K562 (cell line): ENCODE results near the gene KASH5. TPM values are rescaled to one million over a fixed set of nuclear protein-coding genes. Genes with fewer than 3 reads are reported as not detected.

Source experiments
- ATAC-seq: fragments of 200-7000 bp; cut with Tn5 transposase; 3 replicates; pipeline ENCODE4 v1.9.1; 2020; ENCODE audit warnings: moderate library complexity
- BruUV-seq: library from RNA; stranded (reverse); fragments of 400-500 nt; replicated peaks from 2 replicates; lab custom pipeline; 2021; lab: Mats Ljungman, UMichigan
- CTCF ChIA-PET: fragments of 300-600 bp; formaldehyde crosslinking; extraction: SDS; loops from one replicate; lab custom pipeline; 2021; ENCODE audit warnings: low intra/inter-chr PET ratio; lab: Yijun Ruan, JAX
- POLR2A ChIA-PET: fragments of 300-600, 350-650 bp; sonication (Branson Sonifier 250); formaldehyde crosslinking; extraction: SDS; loops from one replicate; lab custom pipeline; 2021; ENCODE audit warnings: antibody characterized with exemption, inconsistent platforms; lab: Yijun Ruan, JAX
- DNase-seq, 4 experiments: peaks; one replicate each; pipeline versions ENCODE4 v3.0.0 to v3.0.0-alpha.2; 2011 to 2018; ENCODE audit warnings: low spot score in 3 of 4, mixed read lengths in 3 of 4; ENCODE audit errors: extremely low read depth in 1 of 4
- FAIRE-seq: peaks from 2 replicates; lab custom pipeline; 2011; peaks lifted over from hg19 to GRCh38; lab: Jason Lieb, UNC
- H2AFZ ChIP-seq: 2 replicates; pipeline ENCODE4 v1.6.0; 2011; ENCODE audit warnings: low read depth, low read length, control low read depth, inconsistent platforms
- H3K27ac ChIP-seq: fragments of 200-600 bp; 3 replicates; pipeline ENCODE4 v1.8.0; 2011; ENCODE audit warnings: low read depth, mild to moderate bottlenecking, control low read depth, inconsistent platforms, low read length, moderate library complexity, mixed read lengths; ENCODE audit errors: extremely low read depth
- H3K27me3 ChIP-seq, 2 experiments: fragments of 300-600 bp in 1 of 2; 2 replicates in 1 of 2; 3 replicates in 1 of 2; pipeline versions ENCODE4 v1.6.0 to v1.8.0; 2011; ENCODE audit warnings: inconsistent platforms in 2 of 2, low read length in 2 of 2, mild to moderate bottlenecking in 1 of 2, mixed read lengths in 1 of 2, moderate library complexity in 1 of 2; ENCODE audit not compliant: control insufficient read depth in 2 of 2, insufficient read depth in 2 of 2
- H3K36me3 ChIP-seq: fragments of 300-600 bp; 3 replicates; pipeline ENCODE4 v1.8.0; 2011; ENCODE audit warnings: mild to moderate bottlenecking, low read length, inconsistent platforms; ENCODE audit not compliant: control insufficient read depth, insufficient read depth
- H3K4me1 ChIP-seq, 2 experiments: fragments of 200-600 bp in 1 of 2; replicated peaks in 1 of 2; 2 replicates in 1 of 2; 3 replicates in 1 of 2; pipeline versions ENCODE4 v1.5.1 to v1.8.0; 2011; ENCODE audit warnings: inconsistent platforms in 2 of 2, low read length in 2 of 2, mild to moderate bottlenecking in 1 of 2, mixed read lengths in 1 of 2, moderate library complexity in 1 of 2; ENCODE audit not compliant: control insufficient read depth in 2 of 2, insufficient read depth in 2 of 2
- H3K4me2 ChIP-seq: 2 replicates; pipeline ENCODE4 v1.6.1; 2011; ENCODE audit warnings: low read length, control low read depth, inconsistent platforms, mixed read lengths; ENCODE audit not compliant: insufficient read depth
- H3K4me3 ChIP-seq: fragments of 200-600 bp; sonication (generic), shearing (Covaris generic); 2 replicates; pipeline ENCODE4 v1.5.1; 2016; ENCODE audit warnings: control low read depth, inconsistent platforms
- H3K79me2 ChIP-seq: fragments of 200-600 bp; 3 replicates; pipeline ENCODE4 v1.8.0; 2011; ENCODE audit warnings: low read length, inconsistent platforms; ENCODE audit not compliant: control insufficient read depth, insufficient read depth
- H3K9ac ChIP-seq, 2 experiments: 2 replicates each; pipeline versions ENCODE4 v1.6.0 to v1.6.1; 2011; ENCODE audit warnings: low read depth in 2 of 2, low read length in 2 of 2, control low read depth in 1 of 2, inconsistent platforms in 1 of 2, mild to moderate bottlenecking in 1 of 2, mixed read lengths in 1 of 2; ENCODE audit not compliant: insufficient read depth in 1 of 2
- H3K9me1 ChIP-seq: one replicate; pipeline ENCODE4 v1.6.0; 2011; ENCODE audit warnings: inconsistent platforms, mild to moderate bottlenecking, low read length, moderate library complexity; ENCODE audit not compliant: control insufficient read depth, insufficient read depth
- H3K9me3 ChIP-seq: replicated peaks from 2 replicates; pipeline ENCODE4 v1.5.1; 2011; ENCODE audit warnings: low read depth, low read length, inconsistent platforms; ENCODE audit not compliant: control insufficient read depth, insufficient read depth
- H4K20me1 ChIP-seq: replicated peaks from 2 replicates; pipeline ENCODE4 v1.6.1; 2011; ENCODE audit warnings: low read length, inconsistent platforms, mixed read lengths; ENCODE audit not compliant: control insufficient read depth, insufficient read depth
- CBX1 ChIP-seq: sonication (generic); IDR thresholded peaks from 2 replicates; pipeline ENCODE4 v1.6.1; 2016; ENCODE audit warnings: antibody characterized with exemption, low read depth, mild to moderate bottlenecking
- GABPB1 ChIP-seq: sonication (generic); formaldehyde crosslinking; IDR thresholded peaks from 2 replicates; pipeline ENCODE4 v1.8.0; 2022; ENCODE audit warnings: mild to moderate bottlenecking, missing genetic modification reagents
- MXI1 ChIP-seq: IDR thresholded peaks from 2 replicates; pipeline ENCODE4 v1.6.1; 2011; ENCODE audit warnings: low read depth, mild to moderate bottlenecking, improper control_type of control experiment, low read length
- NCOA6 ChIP-seq: fragments of 450-650 bp; IDR thresholded peaks from 2 replicates; pipeline ENCODE4 v1.6.1; 2017; ENCODE audit warnings: mild to moderate bottlenecking
- POLR2H ChIP-seq: IDR thresholded peaks from 2 replicates; pipeline ENCODE4 v1.6.1; 2016; ENCODE audit warnings: missing genetic modification characterization, low read depth, mild to moderate bottlenecking, control low read depth, missing compliant biosample characterization, moderate library complexity
- PPARD ChIP-seq: fragments of 250-450 bp; sonication (Bioruptor Pico); IDR thresholded peaks from 2 replicates; pipeline ENCODE4 v1.8.0; 2022; ENCODE audit warnings: inconsistent platforms, mild to moderate bottlenecking, moderate library complexity
- RBM17 ChIP-seq: fragments of 200-400 bp; formaldehyde crosslinking; IDR thresholded peaks from 2 replicates; pipeline ENCODE4 v1.6.1; 2017; ENCODE audit warnings: low read depth, mild to moderate bottlenecking, low read length, borderline replicate concordance
- RERE ChIP-seq: sonication (generic); formaldehyde crosslinking; IDR thresholded peaks from 2 replicates; pipeline ENCODE4 v1.8.0; 2023; ENCODE audit warnings: missing genetic modification reagents, mild to moderate bottlenecking, borderline replicate concordance
- SRF ChIP-seq, 2 experiments: fragments of 250-450, 450-650 bp in 1 of 2; sonication (Bioruptor Pico) in 1 of 2; sonication (generic) in 1 of 2; formaldehyde crosslinking; IDR thresholded peaks; 2 replicates each; pipeline versions ENCODE4 v1.5.0 to v1.5.1; 2020 to 2022; ENCODE audit warnings: mild to moderate bottlenecking in 1 of 2, missing genetic modification reagents in 1 of 2
- TFAM ChIP-seq: fragments of 250-450 bp; sonication (Bioruptor Pico); conservative IDR thresholded peaks from 2 replicates; pipeline ENCODE4 v1.5.0; 2021; ENCODE audit warnings: mild to moderate bottlenecking, moderate library complexity
- XRCC3 ChIP-seq: fragments of 450-650 bp; IDR thresholded peaks from 2 replicates; pipeline ENCODE4 v1.6.1; 2017; ENCODE audit warnings: mild to moderate bottlenecking, moderate library complexity
- WGBS: fragments of 100-300 bp; shearing (Covaris generic); methylation state at CpG from one replicate; pipeline ENCODE4 v1.1.6; 2016; ENCODE audit warnings: low coverage, mixed read lengths; ENCODE audit not compliant: insufficient coverage; ENCODE audit errors: missing lambda C conversion rate; 5-methylcytosine and 5-hydroxymethylcytosine counted together
- in situ Hi-C: fragments of 300-500 bp; cut with MboI; formaldehyde crosslinking; loops from 4 replicates; pipeline ENCODE4 v1.15.0; 2018; ENCODE audit warnings: inconsistent platforms, mixed read lengths
- intact Hi-C: fragments of 100-400 bp; cut with micrococcal nuclease; formaldehyde crosslinking; loops from 2 replicates; pipeline ENCODE4 v1.14.2; 2022
- polyA plus RNA-seq, 8 experiments: library from polyadenylated mRNA; depleted of rRNA in 4 of 8; stranded (reverse) in 5 of 8; unstranded in 3 of 8; fragments of >200 nt; fragmentation: Nextera tagmentation in 2 of 8; fragmentation: Illumina TruSeq in 1 of 8; extraction: Ambion mirVana in 2 of 8; extraction: Trizol in 1 of 8; gene quantifications; 2 replicates each; pipeline versions ENCODE4 v1.2.1 to v1.2.3, GENCODE V29; 2011 to 2014; ENCODE audit warnings: inconsistent platforms in 1 of 8, missing spikeins in 1 of 8
- total RNA-seq, 7 experiments: library from RNA; depleted of rRNA in 6 of 7; stranded (reverse); fragments of >200 nt in 6 of 7; fragmentation: Illumina TruSeq in 2 of 7; extraction: Trizol in 2 of 7; gene quantifications; 2 replicates each; pipeline versions ENCODE4 v1.2.1 to v1.2.3, GENCODE V29; 2011 to 2021; ENCODE audit warnings: low replicate concordance in 1 of 7

KASH5 gene
- total and polyA plus RNA-seq, 9 of the 15 experiments (the other 6 are each of a cell fraction or from before 2014, with no cell fraction given) = 0.07 to 0.84 (median 0.34) TPM; not detected in 1

DNA sequence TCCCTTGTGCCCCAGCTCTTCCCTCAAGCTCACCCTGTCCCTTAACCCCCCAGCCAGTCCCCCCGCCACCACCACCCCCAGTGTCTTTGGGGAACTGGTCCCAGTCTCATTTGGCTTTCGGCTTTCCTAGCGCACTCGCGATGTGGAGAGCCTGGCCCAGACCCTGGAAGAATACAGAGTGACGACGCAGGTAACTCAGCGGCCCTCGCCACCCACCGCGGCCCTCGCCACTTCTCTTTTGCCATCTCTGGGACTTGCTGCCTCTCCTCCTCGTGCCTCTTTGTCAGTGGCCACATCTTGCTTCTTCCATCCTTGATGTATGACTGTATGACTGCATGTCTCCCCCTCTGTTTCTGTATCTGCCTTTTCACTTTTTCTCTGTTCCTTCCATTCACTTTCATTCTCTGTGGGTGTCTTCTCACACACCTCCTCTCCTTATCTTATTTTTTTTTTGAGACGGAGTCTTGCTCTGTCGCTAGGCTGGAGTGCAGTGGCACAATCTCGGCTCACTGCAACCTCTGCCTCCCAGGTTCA lies 19.5 kb downstream of the KASH5 start:
- TF ChIP-seq SRF (CRISPR knock-in tag; IDR thresholded peaks at IDR 0.05) (no peak), POLR2H (tag) (no peak), NCOA6 (no peak), GABPB1 (no peak), RERE (CRISPR knock-in tag) (no peak), CBX1 (no peak), XRCC3 (no peak), MXI1 (no peak), RBM17 (no peak), TFAM (CRISPR knock-in tag) (no peak), PPARD (CRISPR knock-in tag) (no peak)
- Histone ChIP-seq H4K20me1 (no peaks in the 10 kb centered on the region), H3K9me1 (no peaks in the 10 kb centered on the region), H3K4me2 (no peak overlapping the region), H3K9me3 (no peaks in the 10 kb centered on the region), H3K4me1 (peaks cover 33 to 35% of the 10 kb centered on the region in 2 experiments), H3K27me3 (no peaks in the 10 kb centered on the region), H2AFZ (no peak overlapping the region), H3K9ac (no peak overlapping the region), H3K4me3 (no peak overlapping the region), H3K36me3 (no peaks in the 10 kb centered on the region), H3K27ac (no peak overlapping the region), H3K79me2 (no peaks in the 10 kb centered on the region)
- WGBS = 66% methylated on average over 12 of the region's 16 CpGs
- intact Hi-C loops = no loop called here
- BruUV-seq = no TSS peak
- in situ Hi-C loops = no loop called here
- DNase-seq (no peak), FAIRE-seq (no peak), ATAC-seq (no peak)
- CTCF ChIA-PET = interaction anchor here (0.5 kb wide), 1 partner anchor 10 kb away, joined by 3 read pairs; no protein-coding TSS in a partner anchor
- POLR2A ChIA-PET = interaction anchor here (0.8 to 2.1 kb wide), 3 partner anchors 10 to 22 kb away, joined by 3 to 14 read pairs (median 8); no protein-coding TSS in a partner anchor
